ENCODE data around the gene FRMPD1. TPM values are rescaled to one million over a fixed set of nuclear protein-coding genes. Genes with fewer than 3 reads are reported as not detected.

Gene FRMPD1
- total RNA-seq, 4 donors from 2014 or later: 0.46 to 1.7 (median 1.0) TPM

- no peak for TF ChIP-seq CTCF (IDR thresholded peaks at IDR 0.05 in 4 of 5, conservative IDR thresholded peaks at IDR 0.05 in 1 of 5)
- no peak for TF ChIP-seq POLR2A (IDR thresholded peaks at IDR 0.05)
- DNase-seq (no peak), ATAC-seq (no peak)
- Histone ChIP-seq H3K4me1 (peaks cover 6 to 9% of the 10 kb centered on the region in 2 donors), H3K9me3 (no peaks in the 10 kb centered on the region), H3K4me3 (no peak overlapping the region), H3K27me3 (no peaks in the 10 kb centered on the region), H3K27ac (no peak overlapping the region), H3K36me3 (no peaks in the 10 kb centered on the region)
- in situ Hi-C loops (cut with MboI; ENCODE audit: low sequenced_read_pairs in 4 of 4): loop anchor here in 3 of 4 donors (25.0 kb wide), 2 partner anchors 91 to 209 kb away; partner anchors contain the start of genes FBXO10 (in 3 of the 3) and TOMM5 (in 3 of the 3)
- intact Hi-C loops (cut with DNase I; ENCODE audit: low total_unique reads): loop anchor here (10.0 kb wide), 1 partner anchor 311 kb away; the partner anchor contains the start of gene POLR1E
Observed at GRCh38 chr9:37796232-37796631, 145.5 kb downstream of the FRMPD1 start.

Other genes with a start within 250 kb of the FRMPD1 start
- gene GRHPR, start 228.3 kb upstream of the FRMPD1 start, total RNA-seq: 100 to 1,000 TPM; 119 to 138 (median 128) TPM
- gene ZBTB5, start 185.5 kb upstream of the FRMPD1 start, total RNA-seq: 1 to 10 TPM; 5.6 to 7.0 (median 6.7) TPM
- 10 to 100 TPM; 16.7 to 22.3 (median 17.6) TPM for gene POLR1E, start 165.0 kb upstream of the FRMPD1 start, total RNA-seq
- gene FBXO10, start 74.6 kb upstream of the FRMPD1 start, total RNA-seq: 10 to 100 TPM; 49.8 to 62.2 (median 53.5) TPM
- 100 to 1,000 TPM in 2 of 4 donors, 10 to 100 TPM in 2; 75.3 to 137 (median 93.3) TPM for gene TOMM5, start 58.4 kb upstream of the FRMPD1 start, total RNA-seq
- gene TRMT10B, start 102.9 kb downstream of the FRMPD1 start, total RNA-seq: 10 to 100 TPM in 1 of 4 donors, 1 to 10 TPM in 3; 1.5 to 10.2 (median 3.0) TPM
- gene EXOSC3, start 134.1 kb downstream of the FRMPD1 start, total RNA-seq: 10 to 100 TPM; 15.6 to 46.7 (median 17.8) TPM
- gene DCAF10, start 149.8 kb downstream of the FRMPD1 start, total RNA-seq: 10 to 100 TPM; 11.0 to 24.5 (median 17.0) TPM

Data from gastrocnemius medialis (tissue), 4 donors.